ENCODE data around the gene CALCOCO1.

GRCh38 chr12:53733051-53733806, 6.0 kb upstream of the CALCOCO1 start:
- TF ChIP-seq CTCF (IDR thresholded peaks at IDR 0.05) (no peak), POLR2AphosphoS5 (IDR thresholded peaks at IDR 0.05) (no peak), POLR2A (IDR thresholded peaks at IDR 0.05) (no peak), EP300 (IDR thresholded peaks at IDR 0.05) (no peak)
